Kidney (tissue), 14 donors: Measurements from ENCODE around the gene CDK5R1. TPM values are rescaled to one million over a fixed set of nuclear protein-coding genes. Genes with fewer than 3 reads are reported as not detected.

Experiments
- DNase-seq, 5 donors: peaks; one replicate each; pipeline ENCODE4 v3.0.0-alpha.2; 2013 to 2020
- FAIRE-seq: peaks from 2 replicates; lab custom pipeline; 2012; peaks lifted over from hg19 to GRCh38; lab: Jason Lieb, UNC
- H3K27ac ChIP-seq, 2 donors: one replicate each; pipeline ENCODE4 v1.7.0; 2013; ENCODE audit warnings: low read depth in 2 of 2, low read length in 2 of 2, inconsistent platforms in 1 of 2
- H3K27me3 ChIP-seq: one replicate; pipeline ENCODE4 v1.7.1; 2013; ENCODE audit warnings: low read length, inconsistent platforms; ENCODE audit not compliant: control insufficient read depth, insufficient read depth
- H3K36me3 ChIP-seq, 3 donors: one replicate each; pipeline versions ENCODE4 v1.7.0 to v1.7.1; 2013; ENCODE audit warnings: low read length in 3 of 3, control low read depth in 1 of 3, inconsistent platforms in 1 of 3; ENCODE audit not compliant: insufficient read depth in 3 of 3, control insufficient read depth in 2 of 3
- H3K4me1 ChIP-seq, 3 donors: one replicate each; pipeline versions ENCODE4 v1.7.0 to v1.7.1; 2013; ENCODE audit warnings: low read length in 3 of 3, inconsistent platforms in 1 of 3, low read depth in 1 of 3; ENCODE audit not compliant: control insufficient read depth in 2 of 3, insufficient read depth in 2 of 3
- H3K4me3 ChIP-seq, 3 donors: one replicate each; pipeline versions ENCODE4 v1.7.0 to v1.8.1; 2013; ENCODE audit warnings: low read length in 3 of 3, control low read depth in 1 of 3, inconsistent platforms in 1 of 3
- H3K9ac ChIP-seq, 3 donors: one replicate each; pipeline versions ENCODE4 v1.7.0 to v1.7.1; 2013; ENCODE audit warnings: low read length in 3 of 3, control low read depth in 1 of 3, inconsistent platforms in 1 of 3
- H3K9me3 ChIP-seq, 3 donors: one replicate each; pipeline versions ENCODE4 v1.7.0 to v1.7.1; 2013; ENCODE audit warnings: low read length in 3 of 3, control low read depth in 1 of 3, inconsistent platforms in 1 of 3; ENCODE audit not compliant: control insufficient read depth in 2 of 3, insufficient read depth in 1 of 3
- intact Hi-C: fragments of 100-400 bp; cut with DNase I; formaldehyde crosslinking; loops from one replicate; pipeline ENCODE4 v1.11.1; 2022
- polyA plus RNA-seq: library from polyadenylated mRNA; stranded (reverse); fragments of 350-450 nt; fragmentation: Illumina TruSeq; extraction: RNeasy Lipid Tissue Mini Kit (QIAGEN cat#74804); gene quantifications from one replicate; pipeline ENCODE4 v1.2.3, GENCODE V29; 2014; ENCODE audit warnings: low read depth, low replicate concordance; ENCODE audit not compliant: insufficient read depth
- total RNA-seq: library from RNA; stranded (reverse); fragmentation: NEBNext Ultra II Directional; extraction: Animal tissue kit (Norgen Biotek cat#: 25700); gene quantifications from one replicate; pipeline ENCODE4 v1.2.1, GENCODE V29; 2021
- TF ChIP-seq, protein P1 (sequence below): IDR thresholded peaks from 3 replicates; pipeline ENCODE4 v1.5.1; 2012; ENCODE audit warnings: mild to moderate bottlenecking, moderate library complexity, borderline replicate concordance; ENCODE audit not compliant: insufficient read depth; ENCODE audit errors: extremely low read depth
- donor health status: control.
- donor health status: control.
- donor health status: control.
- donor health status: control.
- donor health status: control.
- donor health status: DM: yes; HTN: yes; CAD: no.
- donor health status: Normal renal cell carcinoma (clear cell type).

The CDK5R1 gene
- total and polyA plus RNA-seq, 2 donors from 2014 or later = 0.67 to 1.5 TPM

DNA sequence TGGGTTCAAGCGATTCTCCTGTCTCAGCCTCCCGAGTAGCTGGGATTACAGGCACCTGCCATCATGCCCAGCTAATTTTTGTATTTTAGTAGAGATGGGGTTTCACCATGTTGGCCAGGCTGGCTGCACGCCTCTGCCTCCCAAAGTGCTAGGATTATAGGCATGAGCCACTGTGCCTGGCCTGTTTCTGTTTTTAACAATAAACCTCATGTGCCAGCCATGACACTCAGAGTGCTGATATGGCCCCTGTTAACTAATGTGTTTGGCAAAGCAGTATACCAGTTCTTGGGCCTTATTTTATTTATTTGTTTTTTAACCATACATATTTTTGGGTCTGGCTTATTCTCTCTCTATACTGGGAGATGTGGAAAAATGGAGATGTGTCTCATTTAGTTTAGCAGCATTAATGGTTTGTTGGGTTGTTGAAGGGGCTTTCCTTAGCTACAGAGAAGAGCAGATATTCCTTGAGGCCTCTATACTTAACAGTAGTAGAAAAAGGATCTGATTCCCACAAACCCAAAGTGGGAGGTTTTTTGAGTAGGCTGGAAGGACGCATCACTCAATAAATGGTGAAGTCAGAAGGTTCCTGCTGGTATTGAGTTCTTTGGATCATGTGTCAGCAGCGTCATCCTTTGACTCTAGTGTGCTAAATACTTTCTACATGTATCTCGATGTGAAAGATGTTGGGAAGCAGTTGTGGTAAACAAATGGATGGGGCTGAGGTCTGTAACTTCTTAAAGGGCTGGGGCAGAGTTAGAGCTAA lies 16.2 kb upstream of the CDK5R1 start:
- Histone ChIP-seq H3K36me3 (peaks cover 11 to 68% (median 48%) of the 10 kb centered on the region in 3 donors), H3K9ac (no peak overlapping the region), H3K4me1 (no peaks in the 10 kb centered on the region), H3K9me3 (no peaks in the 10 kb centered on the region), H3K4me3 (no peak overlapping the region), H3K27me3 (no peaks in the 10 kb centered on the region), H3K27ac (no peak overlapping the region)
- intact Hi-C loops = no loop called here
- DNase-seq (no peak), FAIRE-seq (no peak)
- TF ChIP-seq, protein P1, sequence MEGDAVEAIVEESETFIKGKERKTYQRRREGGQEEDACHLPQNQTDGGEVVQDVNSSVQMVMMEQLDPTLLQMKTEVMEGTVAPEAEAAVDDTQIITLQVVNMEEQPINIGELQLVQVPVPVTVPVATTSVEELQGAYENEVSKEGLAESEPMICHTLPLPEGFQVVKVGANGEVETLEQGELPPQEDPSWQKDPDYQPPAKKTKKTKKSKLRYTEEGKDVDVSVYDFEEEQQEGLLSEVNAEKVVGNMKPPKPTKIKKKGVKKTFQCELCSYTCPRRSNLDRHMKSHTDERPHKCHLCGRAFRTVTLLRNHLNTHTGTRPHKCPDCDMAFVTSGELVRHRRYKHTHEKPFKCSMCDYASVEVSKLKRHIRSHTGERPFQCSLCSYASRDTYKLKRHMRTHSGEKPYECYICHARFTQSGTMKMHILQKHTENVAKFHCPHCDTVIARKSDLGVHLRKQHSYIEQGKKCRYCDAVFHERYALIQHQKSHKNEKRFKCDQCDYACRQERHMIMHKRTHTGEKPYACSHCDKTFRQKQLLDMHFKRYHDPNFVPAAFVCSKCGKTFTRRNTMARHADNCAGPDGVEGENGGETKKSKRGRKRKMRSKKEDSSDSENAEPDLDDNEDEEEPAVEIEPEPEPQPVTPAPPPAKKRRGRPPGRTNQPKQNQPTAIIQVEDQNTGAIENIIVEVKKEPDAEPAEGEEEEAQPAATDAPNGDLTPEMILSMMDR = no peak

DNA sequence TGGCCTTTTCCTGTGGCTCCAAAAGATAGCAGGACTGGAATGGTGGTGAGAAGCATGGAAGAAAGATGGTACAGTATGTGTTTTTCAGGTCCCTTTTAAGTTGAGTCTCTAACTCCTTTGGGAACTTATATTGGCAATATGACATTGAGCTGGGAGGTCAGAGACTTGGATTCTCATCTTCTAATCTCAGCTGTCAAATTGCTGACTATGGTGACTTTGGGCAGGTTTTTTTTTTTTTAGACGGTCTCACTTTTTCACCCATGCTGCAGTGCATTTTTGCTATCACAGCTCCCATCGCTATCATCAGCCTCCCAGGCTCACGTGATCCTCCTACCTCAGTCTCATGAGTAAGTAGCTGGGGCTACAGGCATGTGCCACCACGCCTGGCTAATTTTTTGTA lies 15.1 kb upstream of the CDK5R1 start:
- no peak overlapping the region for H3K4me3 ChIP-seq
- TF ChIP-seq, protein P1 = no peak
- FAIRE-seq (no peak), DNase-seq (no peak)
- no peak overlapping the region for H3K9ac ChIP-seq
- no peaks in the 10 kb centered on the region for H3K27me3 ChIP-seq
- intact Hi-C loops = no loop called here
- H3K4me1 ChIP-seq = no peaks in the 10 kb centered on the region
- no peak overlapping the region for H3K27ac ChIP-seq
- H3K36me3 ChIP-seq = peaks cover 11 to 67% (median 54%) of the 10 kb centered on the region in 3 donors
- H3K9me3 ChIP-seq = no peaks in the 10 kb centered on the region

DNA sequence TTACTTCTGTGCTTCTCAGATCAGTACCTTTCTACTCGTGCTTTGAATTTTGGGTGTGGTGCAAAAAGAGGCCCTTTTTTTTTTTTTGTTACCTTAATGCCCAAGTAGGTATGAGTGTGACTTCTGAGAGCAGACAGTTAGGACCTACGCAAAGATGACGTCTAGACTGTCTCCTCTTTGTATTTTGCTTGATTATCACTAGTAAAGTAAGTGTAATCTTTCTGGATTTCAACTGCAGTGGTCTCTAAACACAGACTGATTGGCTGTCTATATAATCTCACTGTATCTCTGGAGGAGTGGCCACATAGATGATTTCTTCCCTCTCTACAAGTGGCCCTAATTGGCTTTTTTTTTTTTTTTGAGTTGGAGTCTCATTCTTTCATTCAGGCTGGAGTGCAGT lies 11.5 kb upstream of the CDK5R1 start:
- no peaks in the 10 kb centered on the region for H3K27me3 ChIP-seq
- peaks cover 16 to 78% (median 70%) of the 10 kb centered on the region in 3 donors for H3K36me3 ChIP-seq
- no peaks in the 10 kb centered on the region for H3K4me1 ChIP-seq
- no peak overlapping the region for H3K27ac ChIP-seq
- DNase-seq (no peak), FAIRE-seq (no peak)
- TF ChIP-seq, protein P1 = no peak
- H3K9me3 ChIP-seq = no peaks in the 10 kb centered on the region
- intact Hi-C loops = no loop called here
- H3K9ac ChIP-seq = no peak overlapping the region
- no peak overlapping the region for H3K4me3 ChIP-seq
